HG03575 (cell line): ENCODE results near the gene FOXO6.
"Not testable (repeated sequence)": the region's sequence is repeated elsewhere in the genome, so short reads cannot be mapped to it uniquely, and the experiment has no call there.

Experiments used
- ATAC-seq: cut with Tn5 transposase; IDR thresholded peaks from one replicate; pipeline ENCODE4 v1.9.1; 2021; ENCODE audit not compliant: unreplicated experiment, insufficient number of reproducible peaks, low FRiP score; ENCODE audit errors: extremely low read depth

FOXO6 gene

GRCh38 chr1:41328001-41328615 lies 33.1 kb upstream of the FOXO6 start:
- ATAC-seq = no peak

DNA sequence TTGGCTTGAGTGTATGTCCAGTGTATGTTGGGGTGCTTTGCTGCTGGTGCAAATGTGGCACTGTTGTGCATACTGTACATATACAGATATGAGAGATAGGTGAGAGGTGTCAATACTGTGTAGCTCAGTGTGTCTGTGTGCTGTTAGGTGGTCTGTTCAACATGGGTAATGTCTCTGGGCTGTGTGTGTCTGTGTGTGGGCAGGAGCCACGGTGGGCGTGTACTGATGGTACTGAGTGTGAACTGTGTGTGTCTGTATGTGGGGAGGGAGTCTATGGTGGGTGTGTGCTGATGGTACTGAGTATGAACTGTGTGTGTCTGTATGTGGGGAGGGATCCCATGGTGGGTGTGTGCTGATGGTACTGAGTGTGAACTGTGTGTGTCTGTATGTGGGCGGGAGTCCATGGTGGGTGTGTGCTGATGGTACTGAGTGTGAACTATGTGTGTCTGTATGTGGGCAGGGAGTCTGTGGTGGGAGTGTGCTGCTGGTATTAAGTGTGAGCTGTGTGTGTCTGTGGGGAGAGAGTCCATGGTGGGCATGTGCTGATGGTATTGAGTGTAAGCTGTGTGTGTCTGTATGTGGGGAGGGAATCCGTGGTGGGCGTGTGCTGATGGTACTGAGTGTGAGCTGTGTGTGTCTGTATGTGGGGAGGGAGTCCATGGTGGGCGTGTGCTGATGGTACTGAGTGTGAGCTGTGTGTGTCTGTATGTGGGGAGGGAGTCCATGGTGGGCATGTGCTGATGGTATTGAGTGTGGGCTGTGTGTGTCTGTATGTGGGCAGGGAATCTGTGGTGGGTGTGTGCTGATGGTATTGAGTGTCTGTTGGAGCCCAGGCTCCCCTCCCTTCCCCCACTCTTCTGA lies 32.2 kb upstream of the FOXO6 start:
- ATAC-seq = no peak

DNA sequence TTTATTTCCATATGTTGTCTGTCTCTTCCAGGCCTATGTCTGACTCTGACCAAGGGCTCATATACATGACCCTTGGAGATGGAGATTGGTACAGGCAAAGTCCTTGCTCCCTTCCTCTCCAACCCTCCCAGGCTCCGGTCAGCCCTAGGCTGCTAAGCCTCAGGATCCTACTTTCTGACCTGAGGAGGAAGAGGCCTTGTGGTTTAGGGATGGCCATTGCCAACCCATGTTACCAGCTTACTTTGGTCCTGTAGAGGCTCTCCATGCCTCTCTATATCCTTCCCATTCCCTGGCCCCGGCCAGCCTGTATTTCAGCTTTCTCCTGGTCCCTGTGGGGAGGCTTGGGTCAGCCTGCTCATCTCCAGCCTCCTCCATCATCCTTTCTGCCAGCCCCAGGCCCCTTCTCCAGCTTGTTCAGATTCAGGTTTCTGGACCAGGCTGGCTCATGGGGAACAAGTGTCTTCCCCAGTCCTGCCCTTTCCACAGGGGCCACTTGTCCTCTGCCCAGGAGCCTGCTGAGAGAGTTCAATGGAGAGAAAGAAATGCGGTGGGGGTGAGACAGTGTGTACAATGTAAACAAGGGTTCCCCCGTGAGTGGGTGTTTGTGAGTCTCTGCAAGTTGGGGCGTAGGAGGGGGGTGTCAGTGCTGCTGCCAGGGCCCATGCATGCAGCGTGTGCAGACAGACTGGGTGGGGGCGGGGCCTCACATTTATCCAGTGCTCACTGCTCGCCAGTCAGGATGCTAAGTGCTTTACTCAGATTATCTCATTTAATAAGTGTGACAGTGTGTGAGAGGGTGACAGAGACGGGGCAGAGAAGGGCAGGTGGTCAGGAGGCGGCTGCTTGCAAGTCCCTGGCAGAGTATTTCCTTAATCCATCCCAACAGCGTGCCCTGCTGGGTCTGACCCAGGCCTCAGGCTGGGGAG lies 31.3 kb upstream of the FOXO6 start:
- no peak for ATAC-seq

DNA sequence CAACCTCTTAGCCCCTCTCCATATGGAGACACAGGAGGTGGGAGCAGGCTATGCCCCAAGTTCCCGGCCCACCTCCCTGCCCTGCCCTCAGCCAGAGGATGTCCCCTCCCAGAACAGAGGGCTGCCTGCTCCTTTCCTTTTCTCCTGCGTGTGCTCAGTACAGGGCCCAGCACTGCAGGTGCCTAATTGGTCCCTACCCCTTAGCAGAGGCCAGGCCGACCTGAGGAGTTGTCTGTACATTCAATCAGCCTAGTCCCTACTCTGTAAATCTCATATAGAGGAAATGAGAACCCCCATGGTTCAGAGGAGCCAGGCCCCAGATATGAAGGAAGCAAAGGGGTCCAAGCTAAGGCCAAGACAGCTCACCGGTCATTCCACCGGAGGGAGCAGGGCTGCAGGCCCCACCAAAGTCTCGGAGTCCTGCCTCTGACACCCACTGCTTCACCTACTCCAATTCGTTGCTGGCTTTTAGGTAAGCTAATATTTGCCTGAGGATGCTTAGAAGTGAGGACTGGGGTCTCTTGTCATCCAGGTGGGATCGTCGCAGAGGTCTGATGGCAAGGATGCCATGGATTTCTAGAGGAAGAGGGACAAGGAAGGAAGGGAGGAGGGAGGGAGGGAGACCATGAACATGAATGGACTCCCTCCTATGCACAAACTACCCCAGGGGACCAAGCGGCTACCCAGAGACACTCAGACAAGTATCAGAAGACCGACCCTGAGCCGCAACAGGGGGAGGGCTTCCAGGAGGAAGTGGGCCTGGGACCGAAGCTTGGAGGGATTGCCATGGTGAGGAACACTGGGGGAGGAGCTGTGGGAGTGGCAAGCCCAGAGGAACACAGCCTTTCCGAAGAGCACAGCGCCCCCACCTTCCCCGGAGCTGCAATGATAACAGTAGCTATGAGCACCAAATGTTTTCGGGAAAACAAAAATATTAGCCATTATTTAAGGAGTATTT lies 30.4 kb upstream of the FOXO6 start:
- no peak for ATAC-seq

DNA sequence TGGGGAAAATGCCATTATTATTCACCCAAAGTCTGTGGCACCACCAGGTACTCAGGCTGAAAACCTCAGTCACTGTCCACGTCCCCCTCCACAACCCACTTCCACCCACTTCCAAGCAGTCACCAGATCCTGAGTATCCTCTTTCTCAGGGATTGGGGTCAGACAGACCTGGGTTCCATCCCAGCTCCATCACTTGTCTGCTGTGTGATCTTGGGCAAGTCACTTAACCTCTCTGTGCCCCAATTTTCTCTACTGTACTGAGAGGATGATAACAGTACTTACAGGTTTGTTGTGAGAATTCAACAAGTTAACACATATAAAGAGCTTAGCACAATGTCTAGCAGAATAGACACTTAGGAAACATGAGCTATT lies 29.7 kb upstream of the FOXO6 start:
- ATAC-seq = no peak

DNA sequence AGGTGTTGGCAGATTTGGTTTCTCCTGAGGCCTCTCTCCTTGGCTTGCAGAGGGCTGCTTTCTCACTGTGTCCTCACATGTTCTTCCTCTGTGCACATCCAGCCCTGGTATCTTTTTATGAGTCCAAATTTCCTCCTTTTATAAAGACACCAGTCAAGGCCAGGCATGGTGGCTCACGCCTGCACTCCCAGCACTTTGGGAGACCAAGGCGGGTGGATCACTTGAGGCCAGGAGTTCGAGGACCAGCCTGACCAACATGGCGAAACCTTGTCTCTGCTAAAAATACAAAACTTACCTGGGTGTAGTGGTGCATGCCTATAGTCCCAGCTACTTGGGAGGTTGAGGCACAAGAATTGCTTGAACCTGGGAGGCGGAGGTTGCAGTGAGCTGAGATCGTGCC lies 29.1 kb upstream of the FOXO6 start:
- not testable (repeated sequence) for ATAC-seq

DNA sequence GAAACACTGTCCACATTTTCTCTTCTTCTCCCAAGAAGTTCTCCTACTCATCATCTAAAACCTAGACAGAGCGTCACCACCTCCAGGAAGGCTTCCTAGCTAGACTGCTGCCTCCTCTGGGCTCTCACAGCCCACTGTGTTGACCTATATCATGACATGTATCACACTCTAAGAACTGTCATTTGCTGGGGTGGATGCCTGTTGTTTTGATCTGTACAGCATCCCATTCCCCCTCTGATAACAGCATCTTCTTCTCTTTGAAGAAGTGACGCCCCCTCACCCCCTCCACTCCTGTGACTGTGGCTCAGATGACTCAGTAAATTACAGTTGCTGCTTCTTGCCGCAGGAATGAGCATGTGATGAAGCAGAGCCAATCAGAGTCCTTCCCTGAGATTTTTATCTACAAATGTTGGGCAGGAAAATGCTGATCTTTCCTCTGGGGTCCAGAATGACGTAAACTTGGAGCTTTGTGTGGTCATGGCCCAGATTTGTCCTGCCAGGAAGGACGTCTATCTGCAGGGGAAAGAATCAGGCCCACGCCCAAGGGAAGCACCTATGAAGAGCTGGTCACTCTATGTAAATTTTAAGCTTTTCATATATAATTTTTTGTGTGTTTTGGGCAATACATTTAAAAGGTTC lies 28.0 kb upstream of the FOXO6 start:
- ATAC-seq = no peak

DNA sequence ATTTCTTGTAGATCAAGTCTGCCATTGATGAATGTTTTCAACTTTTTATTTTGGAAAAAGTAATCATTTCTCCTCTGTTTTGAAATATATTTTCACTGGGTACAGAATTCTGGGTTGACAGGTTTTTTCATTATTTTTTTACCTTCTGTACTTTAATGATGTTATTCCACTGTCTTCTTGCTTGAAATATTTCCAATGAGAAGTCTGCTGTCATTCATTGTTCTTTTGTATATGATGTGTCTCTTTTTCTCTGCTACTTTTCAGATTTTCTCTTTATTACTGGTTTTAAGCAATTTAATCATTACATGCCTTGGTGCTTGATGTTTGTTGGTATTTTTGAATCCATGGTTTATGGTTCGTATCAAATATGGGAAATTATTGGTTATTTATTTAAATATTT lies 22.4 kb upstream of the FOXO6 start:
- no peak for ATAC-seq

GRCh38 chr1:41340655-41341364 lies 20.4 kb upstream of the FOXO6 start:
- ATAC-seq = no peak

- ATAC-seq = no peak
Observed at GRCh38 chr1:41341365-41341683, 19.9 kb upstream of the FOXO6 start.

- ATAC-seq = no peak
Observed at GRCh38 chr1:41341772-41342562, 19.3 kb upstream of the FOXO6 start.

- ATAC-seq = no peak
Observed at GRCh38 chr1:41342774-41343355, 18.4 kb upstream of the FOXO6 start.

DNA sequence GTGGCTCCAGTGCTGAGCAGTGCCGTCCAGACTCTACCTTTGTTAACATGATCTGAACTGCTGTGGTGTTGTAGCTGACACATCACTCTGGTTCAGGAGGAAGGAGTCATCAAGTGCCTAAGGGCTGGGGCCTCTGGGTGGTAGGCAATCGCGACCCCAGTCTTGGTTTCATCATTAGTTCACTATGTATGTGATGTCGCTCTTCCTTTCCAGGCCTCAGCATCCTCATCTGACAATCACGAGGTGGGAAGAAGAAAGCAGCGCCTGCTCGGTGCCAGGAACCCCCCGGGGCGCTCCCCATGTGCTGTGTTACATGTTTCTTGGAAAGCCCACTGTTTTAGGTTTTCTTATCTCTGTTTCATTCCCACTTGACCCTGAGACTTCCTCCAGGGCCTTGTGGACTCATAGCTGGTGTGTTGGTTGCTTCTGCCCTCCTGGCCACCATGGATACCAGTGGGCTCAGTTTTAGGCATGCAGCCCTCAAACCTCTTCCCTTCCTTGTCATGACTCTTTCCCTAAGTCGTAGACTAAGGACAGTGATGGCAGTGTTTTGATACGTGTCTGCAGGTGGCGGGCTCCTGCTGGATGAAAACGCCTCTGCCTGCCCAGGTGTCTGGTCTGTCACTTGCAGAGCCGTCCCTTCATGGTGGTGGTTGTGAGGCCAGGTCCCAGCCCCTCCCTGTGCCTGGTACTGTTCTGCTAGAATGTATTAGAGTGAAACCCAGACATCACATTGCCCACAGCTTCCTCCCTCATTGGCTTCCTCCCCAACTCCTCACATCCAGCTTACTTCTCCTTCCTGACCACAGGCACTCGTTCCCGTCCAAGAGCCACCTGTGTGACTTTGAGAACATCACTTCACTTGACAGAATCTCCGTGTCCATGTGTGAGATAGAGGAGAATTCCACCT lies 17.2 kb upstream of the FOXO6 start:
- no peak for ATAC-seq

- ATAC-seq = no peak
Observed at GRCh38 chr1:41344708-41345159, 16.5 kb upstream of the FOXO6 start.

- ATAC-seq = no peak
Observed at GRCh38 chr1:41345434-41346075, 15.7 kb upstream of the FOXO6 start.
